CD14-positive monocyte (primary cell): ENCODE data around the gene TMEM30B. TPM values are rescaled to one million over a fixed set of nuclear protein-coding genes. Genes with fewer than 3 reads are reported as not detected.

Source experiments
- DNase-seq, 3 donors: peaks; one replicate each; pipeline ENCODE4 v3.0.0-alpha.2; 2011 to 2022
- H2AFZ ChIP-seq: 2 replicates; pipeline ENCODE4 v1.6.0; 2012; ENCODE audit warnings: mild to moderate bottlenecking, low read depth, low read length, inconsistent platforms; ENCODE audit not compliant: insufficient read depth, poor library complexity, severe bottlenecking
- H3K27ac ChIP-seq, 2 donors: 1 replicate in 1 of 2; 2 replicates in 1 of 2; pipeline ENCODE4 v1.5.1; 2012 to 2013; ENCODE audit warnings: low read length in 2 of 2, control low read depth in 1 of 2, inconsistent platforms in 1 of 2, low read depth in 1 of 2, mild to moderate bottlenecking in 1 of 2
- H3K27me3 ChIP-seq, 2 donors: one replicate each; pipeline versions ENCODE4 v1.6.0 to v1.6.1; 2011 to 2013; ENCODE audit warnings: low read length in 2 of 2; ENCODE audit not compliant: control insufficient read depth in 2 of 2, insufficient read depth in 2 of 2
- H3K36me3 ChIP-seq, 2 donors: replicated peaks in 1 of 2; 1 replicate in 1 of 2; 2 replicates in 1 of 2; pipeline versions ENCODE4 v1.5.1 to v1.6.1; 2012 to 2013; ENCODE audit warnings: low read length in 2 of 2, control low read depth in 1 of 2, inconsistent platforms in 1 of 2, mild to moderate bottlenecking in 1 of 2; ENCODE audit not compliant: insufficient read depth in 2 of 2, control insufficient read depth in 1 of 2
- H3K4me1 ChIP-seq, 2 donors: 1 replicate in 1 of 2; 2 replicates in 1 of 2; pipeline versions ENCODE4 v1.5.1 to v1.6.1; 2012 to 2013; ENCODE audit warnings: low read length in 2 of 2, control low read depth in 1 of 2, inconsistent platforms in 1 of 2, mild to moderate bottlenecking in 1 of 2, moderate library complexity in 1 of 2; ENCODE audit not compliant: insufficient read depth in 2 of 2, control insufficient read depth in 1 of 2
- H3K4me2 ChIP-seq: replicated peaks from 2 replicates; pipeline ENCODE3; 2012; ENCODE audit warnings: low read length, moderate library complexity, mild to moderate bottlenecking; ENCODE audit not compliant: poor library complexity, severe bottlenecking; ENCODE audit errors: extremely low read depth
- H3K4me3 ChIP-seq, 3 experiments: fragments of 200-600 bp in 1 of 3; sonication (generic) in 1 of 3; replicated peaks in 1 of 3; 1 replicate in 2 of 3; 2 replicates in 1 of 3; pipeline ENCODE4 v1.5.1; 2011 to 2013; ENCODE audit warnings: low read length in 3 of 3, mild to moderate bottlenecking in 3 of 3, control low read depth in 2 of 3, low read depth in 2 of 3, inconsistent platforms in 1 of 3, moderate library complexity in 1 of 3
- H3K79me2 ChIP-seq: 2 replicates; pipeline ENCODE4 v1.6.0; 2012; ENCODE audit warnings: mild to moderate bottlenecking, control low read depth, inconsistent platforms, low read length, moderate library complexity; ENCODE audit not compliant: insufficient read depth
- H3K9ac ChIP-seq: 2 replicates; pipeline ENCODE4 v1.6.0; 2017; ENCODE audit warnings: low read length, mild to moderate bottlenecking; ENCODE audit not compliant: insufficient read depth, poor library complexity, severe bottlenecking
- H3K9me3 ChIP-seq, 2 donors: replicated peaks in 1 of 2; 1 replicate in 1 of 2; 2 replicates in 1 of 2; pipeline versions ENCODE4 v1.5.1 to v1.6.1; 2012 to 2013; ENCODE audit warnings: low read length in 2 of 2, control low read depth in 1 of 2; ENCODE audit not compliant: control insufficient read depth in 1 of 2, insufficient read depth in 1 of 2
- H4K20me1 ChIP-seq: 2 replicates; pipeline ENCODE4 v1.6.0; 2012; ENCODE audit warnings: mild to moderate bottlenecking, low read length, control low read depth, moderate library complexity; ENCODE audit not compliant: insufficient read depth
- H3K27ac Mint-ChIP-seq, 7 donors: one replicate each; pipeline ENCODE4 v1.8.0; 2020; ENCODE audit warnings: mild to moderate bottlenecking in 7 of 7, mixed read lengths in 7 of 7, moderate library complexity in 6 of 7, inconsistent platforms in 2 of 7
- H3K27me3 Mint-ChIP-seq, 3 donors: one replicate each; pipeline ENCODE4 v1.8.0; 2021 to 2022; ENCODE audit warnings: low read depth in 3 of 3, mild to moderate bottlenecking in 3 of 3, mixed read lengths in 3 of 3, moderate library complexity in 3 of 3, inconsistent platforms in 1 of 3
- H3K36me3 Mint-ChIP-seq, 2 donors: one replicate each; pipeline ENCODE4 v1.8.0; 2020; ENCODE audit warnings: mixed read lengths in 2 of 2, inconsistent platforms in 1 of 2, mild to moderate bottlenecking in 1 of 2
- H3K4me1 Mint-ChIP-seq: one replicate; pipeline ENCODE4 v1.8.0; 2020; ENCODE audit warnings: mild to moderate bottlenecking, mixed read lengths
- H3K4me3 Mint-ChIP-seq, 2 donors: one replicate each; pipeline ENCODE4 v1.8.0; 2020; ENCODE audit warnings: mild to moderate bottlenecking in 2 of 2, mixed read lengths in 2 of 2, moderate library complexity in 1 of 2
- H3K9me3 Mint-ChIP-seq, 7 donors: one replicate each; pipeline ENCODE4 v1.8.0; 2020 to 2022; ENCODE audit warnings: mixed read lengths in 7 of 7, mild to moderate bottlenecking in 6 of 7, moderate library complexity in 6 of 7, inconsistent platforms in 2 of 7
- CTCF ChIP-seq: fragments of 200-600 bp; IDR thresholded peaks from one replicate; pipeline ENCODE4 v1.8.0; 2022; ENCODE audit warnings: antibody characterized with exemption, mild to moderate bottlenecking
- WGBS: methylation state at CpG from one replicate; pipeline ENCODE4 v1.1.5; 2013; ENCODE audit warnings: missing lambda C conversion rate; ENCODE audit not compliant: insufficient coverage; 5-methylcytosine and 5-hydroxymethylcytosine counted together
- intact Hi-C, 2 donors: fragments of 100-400 bp; cut with micrococcal nuclease; formaldehyde crosslinking; loops; one replicate each; pipeline versions ENCODE4 v1.15.0 to v1.15.1; 2023
- polyA plus RNA-seq, 3 donors: library from polyadenylated mRNA; depleted of rRNA in 1 of 3; unstranded in 2 of 3; stranded (reverse) in 1 of 3; fragments of 300-500 nt in 2 of 3; fragments of >200 nt in 1 of 3; fragmentation: Illumina TruSeq in 2 of 3; gene quantifications; 1 replicate in 2 of 3; 2 replicates in 1 of 3; pipeline ENCODE4 v1.2.3, GENCODE V29; 2012 to 2021

The TMEM30B gene
- polyA plus RNA-seq, 3 donors = not detected

- Mint-ChIP-seq H3K36me3 (no peaks in the 10 kb centered on the region), H3K9me3 (no peaks in the 10 kb centered on the region), H3K27me3 (peaks cover 11 to 31% (median 18%) of the 10 kb centered on the region in 3 donors), H3K4me3 (no peak overlapping the region), H3K4me1 (no peaks in the 10 kb centered on the region), H3K27ac (no peak overlapping the region)
- Histone ChIP-seq H3K9me3 (no peaks in the 10 kb centered on the region), H3K4me2 (no peak overlapping the region), H3K79me2 (no peaks in the 10 kb centered on the region), H4K20me1 (no peaks in the 10 kb centered on the region), H3K27me3 (peaks cover 5 to 11% of the 10 kb centered on the region in 2 donors), H3K4me3 (no peak overlapping the region), H3K9ac (no peak overlapping the region), H3K27ac (no peak overlapping the region), H2AFZ (no peak overlapping the region), H3K4me1 (no peaks in the 10 kb centered on the region), H3K36me3 (no peaks in the 10 kb centered on the region)
- WGBS = 100% methylated on average over 1 of the region's 6 CpGs
- no peak for TF ChIP-seq CTCF
- DNase-seq = no peak
- intact Hi-C loops = no loop called here
Measured at GRCh38 chr14:61227884-61228591, 53.1 kb downstream of the TMEM30B start.

Other genes with a start within 250 kb of the TMEM30B start
- 1 to 10 TPM; 3.6 to 6.2 (median 5.4) TPM for gene PRKCH, start 40.2 kb upstream of the TMEM30B start, polyA plus RNA-seq